UCSD-AML1 (cell line): Measurements from ENCODE around the gene PSKH1.
"Not testable (repeated sequence)": the region's sequence is repeated elsewhere in the genome, so short reads cannot be mapped to it uniquely, and the experiment has no call there.

Experiments
- DNase-seq: peaks from one replicate; lab custom pipeline; 2025; ENCODE audit not compliant: unreplicated experiment; lab: John Stamatoyannopoulos, UW

Gene PSKH1

DNA sequence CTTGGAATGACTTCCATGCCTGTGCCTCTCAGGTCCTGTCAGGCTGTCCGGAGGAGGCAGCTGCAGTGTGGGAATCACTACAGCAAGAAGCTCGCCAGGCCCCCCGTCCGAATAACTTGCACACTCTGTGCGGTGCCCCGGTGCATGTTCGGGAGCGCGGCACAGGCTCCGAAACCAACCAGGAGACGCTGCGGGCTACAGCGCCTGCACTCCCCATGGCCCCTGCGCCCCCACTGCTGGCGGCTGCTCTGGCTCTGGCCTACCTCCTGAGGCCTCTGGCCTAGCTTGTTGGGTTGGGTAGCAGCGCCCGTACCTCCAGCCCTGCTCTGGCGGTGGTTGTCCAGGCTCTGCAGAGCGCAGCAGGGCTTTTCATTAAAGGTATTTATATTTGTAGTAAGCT, 7.1 kb upstream of the PSKH1 start:
- no peak for DNase-seq

DNA sequence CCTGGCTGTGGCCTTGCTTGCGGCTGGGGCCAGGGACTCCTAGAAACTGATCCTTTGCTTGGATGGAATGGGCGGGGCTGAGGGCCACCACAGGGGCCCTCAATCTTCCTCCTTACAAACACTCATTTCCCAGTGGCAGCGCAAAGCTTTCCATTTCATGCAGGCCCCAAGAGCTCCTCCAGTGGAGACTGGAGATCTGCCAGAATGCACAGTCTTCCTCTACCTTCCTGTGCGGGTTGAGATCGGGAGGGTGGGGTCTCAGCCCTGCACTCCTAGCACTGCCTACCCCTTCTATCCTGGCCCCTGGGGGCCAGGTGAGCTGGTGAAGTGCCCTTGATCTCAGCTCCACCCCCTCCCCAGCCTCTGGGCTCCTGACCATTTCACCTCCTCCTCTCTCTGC, 6.7 kb upstream of the PSKH1 start:
- no peak for DNase-seq

DNA sequence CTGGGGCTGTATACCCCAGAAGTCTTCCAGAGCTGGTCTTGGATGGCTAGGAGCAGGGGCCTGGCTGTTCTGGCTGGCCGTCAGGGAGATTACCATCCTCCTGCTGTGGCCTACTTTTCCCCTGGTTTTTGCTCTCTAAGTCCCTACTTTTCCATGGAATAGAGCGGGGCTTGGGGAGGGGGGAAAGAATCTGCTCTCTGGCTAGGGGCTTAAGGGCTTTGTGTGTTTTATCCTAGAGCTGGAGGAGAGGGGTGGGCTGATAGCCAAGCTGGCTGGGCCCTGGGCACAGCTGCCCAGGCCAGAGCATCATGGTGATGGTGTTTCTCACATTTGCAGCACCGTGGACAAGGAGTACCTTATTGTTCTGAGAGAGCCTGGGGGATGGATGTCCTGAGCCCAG, 4.7 kb upstream of the PSKH1 start:
- no peak for DNase-seq

DNA sequence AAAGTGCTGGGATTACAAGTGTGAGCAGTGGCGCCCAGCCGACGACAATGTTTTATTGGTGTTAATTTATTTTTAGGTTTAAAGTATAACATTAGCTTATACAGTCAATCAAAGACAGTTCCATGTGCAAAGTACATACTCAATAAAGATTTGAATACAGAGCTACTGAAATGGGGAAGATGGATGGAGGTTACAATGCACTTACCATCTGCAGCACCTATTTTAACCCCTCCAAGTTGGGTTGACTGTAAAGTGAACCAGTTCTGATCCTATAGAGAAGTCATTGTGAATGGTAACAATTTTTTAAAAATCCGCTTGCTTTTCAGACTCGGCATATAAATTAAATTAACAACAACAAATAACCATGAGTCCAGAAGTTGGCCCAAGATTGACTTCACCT, 679 bp upstream of the PSKH1 start:
- no peak for DNase-seq

DNA sequence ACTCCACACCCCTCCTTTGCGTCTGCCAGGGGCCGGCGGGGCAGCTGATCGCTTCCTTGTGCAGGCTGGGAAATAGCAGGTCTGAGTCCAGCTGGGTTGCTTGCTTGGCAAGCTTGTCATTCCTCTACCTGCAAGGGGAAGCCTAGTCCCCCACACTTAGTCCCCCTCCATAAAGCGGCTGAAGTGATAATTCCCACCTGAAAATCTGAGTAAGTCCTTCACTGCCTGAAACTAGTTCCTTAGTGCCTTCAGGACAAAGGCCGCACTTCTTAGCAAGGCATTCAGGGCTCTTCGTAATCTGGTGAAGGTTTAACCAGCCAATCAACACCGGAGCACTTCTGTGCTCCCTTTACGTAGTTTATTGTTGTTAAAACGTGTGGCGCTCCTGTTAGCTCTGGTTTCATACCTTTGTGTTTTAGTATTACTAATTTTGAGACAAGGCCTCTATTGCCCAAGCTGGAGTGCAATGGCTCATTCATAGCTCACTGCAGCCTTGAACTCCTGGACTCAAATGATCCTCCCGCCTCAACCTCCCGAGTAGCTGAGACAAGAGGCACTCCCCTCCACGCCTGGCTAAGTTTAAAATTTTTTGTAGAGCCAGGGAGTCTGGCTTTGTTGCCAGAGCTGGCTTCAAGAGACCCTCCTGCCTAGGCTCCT, 817 bp downstream of the PSKH1 start:
- DNase-seq: no peak

DNA sequence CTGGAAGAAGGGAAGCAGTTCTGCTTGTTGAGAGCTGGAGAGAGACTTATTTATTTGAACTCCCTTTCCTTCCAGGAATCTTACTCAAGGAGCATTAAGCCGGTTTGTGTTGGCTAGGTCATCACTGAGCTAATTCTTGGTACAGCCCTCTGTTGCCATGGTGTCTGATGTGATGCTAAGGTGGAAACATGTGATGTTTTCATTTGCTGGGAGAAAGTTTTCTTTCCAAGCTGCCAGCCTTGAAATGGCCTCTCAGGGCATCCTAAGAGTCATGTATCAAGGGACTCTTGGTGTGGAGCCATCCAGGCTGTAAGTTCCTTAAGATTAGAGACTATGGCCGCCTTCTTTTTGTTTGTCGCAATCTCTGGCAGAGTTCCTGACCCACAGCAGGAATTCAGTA, 4.2 kb downstream of the PSKH1 start:
- no peak for DNase-seq

DNA sequence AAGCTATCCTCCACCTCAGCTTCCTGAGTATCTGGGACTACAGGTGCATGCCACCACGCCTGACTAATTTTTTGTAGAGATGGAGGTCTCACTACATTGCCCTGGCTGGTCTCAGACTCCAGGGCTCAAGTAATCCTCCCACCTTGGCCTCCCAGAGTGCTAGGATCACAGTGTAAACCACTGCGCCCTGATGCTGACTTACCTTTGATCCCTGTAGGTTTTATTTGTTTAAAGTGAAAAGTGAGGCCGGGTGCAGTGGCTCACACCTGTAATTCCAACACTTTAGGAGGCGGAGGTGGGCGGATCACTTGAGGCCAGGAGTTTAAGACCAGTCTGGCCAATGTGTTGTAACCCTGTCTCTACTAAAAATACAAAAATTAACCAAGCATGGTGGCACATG, 8.7 kb downstream of the PSKH1 start:
- DNase-seq: no peak

DNA sequence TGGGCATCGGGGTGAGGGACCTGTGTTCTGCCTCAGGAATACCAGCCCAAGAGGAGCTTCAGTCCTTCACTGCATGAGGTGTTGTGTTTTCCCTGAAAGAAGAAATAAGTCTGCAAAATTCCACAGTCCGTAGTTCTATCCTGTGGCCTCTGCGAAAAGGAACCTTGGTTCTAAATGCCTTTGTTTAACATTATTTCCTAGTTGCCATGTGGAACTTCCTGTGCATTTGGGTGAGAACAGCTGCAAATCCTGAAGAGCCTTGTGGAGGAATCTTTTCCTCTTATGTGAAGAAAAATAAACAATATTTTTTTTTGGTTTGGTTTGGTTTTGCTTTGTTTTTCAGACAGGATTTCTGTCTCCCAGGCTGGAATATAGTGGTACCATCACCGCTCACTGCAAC, 9.8 kb downstream of the PSKH1 start:
- no peak for DNase-seq

DNA sequence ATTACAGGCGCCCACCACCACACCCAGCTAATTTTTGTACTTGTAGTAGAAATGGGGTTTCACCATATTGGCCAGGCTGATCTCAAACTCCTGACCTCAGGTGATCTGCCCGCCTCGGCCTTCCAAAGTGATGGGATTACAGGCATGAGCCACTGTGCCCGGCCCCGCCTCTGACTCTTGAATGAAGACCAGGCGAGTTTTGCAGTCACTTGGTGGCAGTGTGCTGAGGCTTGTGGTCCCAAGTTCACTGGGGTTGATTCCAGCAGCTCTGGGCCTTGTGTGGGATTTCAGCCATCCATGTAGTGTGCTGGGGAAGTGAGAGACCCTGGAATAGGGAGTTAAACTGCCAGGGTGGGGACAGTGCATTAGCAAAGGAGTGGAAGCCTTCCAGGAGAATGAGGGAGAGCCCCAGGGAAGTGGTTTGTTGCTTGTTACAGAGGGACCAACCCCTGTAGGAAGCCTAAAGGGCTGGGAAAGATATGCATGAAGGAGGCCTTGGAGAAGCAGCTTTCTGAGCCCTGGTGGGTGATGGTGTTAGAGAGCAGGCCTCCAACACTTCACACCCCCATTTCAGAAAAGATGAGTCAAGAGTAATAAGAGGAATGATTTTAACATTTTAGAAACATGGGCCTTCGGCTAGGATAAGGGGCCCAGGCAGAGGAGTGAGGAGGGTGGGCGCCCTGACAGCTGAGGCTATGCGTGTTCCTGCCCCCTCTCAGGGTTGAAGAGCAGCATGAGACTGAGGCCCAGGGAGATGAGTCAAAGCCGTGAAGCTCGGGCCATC, 14.5 kb downstream of the PSKH1 start:
- no peak for DNase-seq

DNA sequence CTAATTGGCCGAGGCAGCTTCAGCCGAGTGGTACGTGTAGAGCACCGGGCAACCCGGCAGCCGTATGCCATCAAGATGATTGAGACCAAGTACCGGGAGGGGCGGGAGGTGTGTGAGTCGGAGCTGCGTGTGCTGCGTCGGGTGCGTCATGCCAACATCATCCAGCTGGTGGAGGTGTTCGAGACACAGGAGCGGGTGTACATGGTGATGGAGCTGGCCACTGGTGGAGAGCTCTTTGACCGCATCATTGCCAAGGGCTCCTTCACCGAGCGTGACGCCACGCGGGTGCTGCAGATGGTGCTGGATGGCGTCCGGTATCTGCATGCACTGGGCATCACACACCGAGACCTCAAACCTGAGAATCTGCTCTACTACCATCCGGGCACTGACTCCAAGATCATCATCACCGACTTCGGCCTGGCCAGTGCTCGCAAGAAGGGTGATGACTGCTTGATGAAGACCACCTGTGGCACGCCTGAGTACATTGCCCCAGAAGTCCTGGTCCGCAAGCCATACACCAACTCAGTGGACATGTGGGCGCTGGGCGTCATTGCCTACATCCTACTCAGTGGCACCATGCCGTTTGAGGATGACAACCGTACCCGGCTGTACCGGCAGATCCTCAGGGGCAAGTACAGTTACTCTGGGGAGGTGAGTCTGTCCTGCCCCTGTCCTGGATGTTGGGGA, 16.1 kb downstream of the PSKH1 start:
- DNase-seq: no peak

DNA sequence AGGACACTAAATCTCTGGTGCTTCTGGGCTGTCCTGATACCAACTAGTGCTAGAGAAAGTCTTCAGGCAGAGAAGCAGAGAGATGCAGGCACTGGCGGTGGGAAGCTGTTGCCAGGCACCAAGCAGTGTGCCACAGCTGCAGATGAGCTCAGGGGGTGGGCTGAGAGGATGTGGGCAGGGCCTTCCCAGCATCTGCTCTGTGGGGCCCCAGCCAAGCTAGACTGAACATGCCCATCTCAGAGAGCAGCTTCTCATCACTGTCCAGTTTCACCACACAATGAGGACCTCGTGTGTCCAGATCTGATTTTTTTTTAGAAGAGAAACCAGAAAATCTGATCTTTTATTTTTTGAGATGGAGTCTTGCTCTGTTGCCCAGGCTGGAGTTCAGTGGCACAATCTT, 17.1 kb downstream of the PSKH1 start:
- DNase-seq: no peak

DNA sequence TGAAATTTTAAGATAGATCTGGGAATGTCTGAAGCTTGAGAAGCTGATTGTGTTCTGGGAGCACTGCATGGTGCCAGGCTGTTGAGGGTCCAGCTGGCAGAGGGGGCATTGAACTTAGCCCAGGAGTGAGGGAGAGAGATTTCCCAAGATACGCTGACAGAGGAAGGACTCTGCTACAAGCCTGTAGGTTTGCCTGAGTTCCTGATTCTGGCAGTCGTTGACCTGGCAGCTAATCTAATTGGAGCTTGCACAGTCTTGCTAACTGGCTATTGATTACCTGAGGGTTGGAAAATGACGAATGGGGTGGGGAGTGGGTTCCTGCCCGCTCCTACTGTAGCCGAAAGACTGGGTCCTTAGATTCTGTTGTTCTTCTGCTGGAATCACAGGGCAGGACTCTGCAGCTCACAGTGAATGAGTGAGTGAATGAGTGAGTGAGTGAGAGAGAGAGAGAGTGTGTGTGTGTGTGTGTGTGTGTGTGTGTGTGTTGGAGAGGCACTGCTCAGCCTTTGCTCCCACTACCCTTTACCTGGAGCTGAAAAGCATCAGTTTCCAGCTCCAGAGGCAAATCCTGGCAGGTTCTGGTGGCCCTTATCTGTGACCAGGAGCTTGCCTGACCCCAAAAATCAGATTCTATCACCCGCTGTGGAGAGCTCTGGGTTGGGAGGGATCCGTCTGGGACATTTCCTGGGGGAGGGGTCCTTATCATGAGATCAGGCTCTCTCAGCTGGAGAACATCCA, 21.9 kb downstream of the PSKH1 start:
- no peak for DNase-seq

DNA sequence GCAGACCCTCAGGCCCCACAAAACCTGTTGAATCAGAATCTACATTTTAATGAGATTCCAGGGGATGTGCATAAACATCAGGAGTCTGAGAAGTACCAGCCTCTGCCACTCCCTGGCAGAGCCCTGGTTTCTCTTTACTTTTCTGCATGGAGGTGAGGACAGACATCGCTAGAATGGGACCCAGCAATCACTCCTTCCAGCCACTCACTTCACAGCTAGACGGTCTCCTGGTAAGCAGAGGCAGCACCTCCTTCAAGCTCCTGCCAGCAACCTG, 22.4 kb downstream of the PSKH1 start:
- not testable (repeated sequence) for DNase-seq

DNA sequence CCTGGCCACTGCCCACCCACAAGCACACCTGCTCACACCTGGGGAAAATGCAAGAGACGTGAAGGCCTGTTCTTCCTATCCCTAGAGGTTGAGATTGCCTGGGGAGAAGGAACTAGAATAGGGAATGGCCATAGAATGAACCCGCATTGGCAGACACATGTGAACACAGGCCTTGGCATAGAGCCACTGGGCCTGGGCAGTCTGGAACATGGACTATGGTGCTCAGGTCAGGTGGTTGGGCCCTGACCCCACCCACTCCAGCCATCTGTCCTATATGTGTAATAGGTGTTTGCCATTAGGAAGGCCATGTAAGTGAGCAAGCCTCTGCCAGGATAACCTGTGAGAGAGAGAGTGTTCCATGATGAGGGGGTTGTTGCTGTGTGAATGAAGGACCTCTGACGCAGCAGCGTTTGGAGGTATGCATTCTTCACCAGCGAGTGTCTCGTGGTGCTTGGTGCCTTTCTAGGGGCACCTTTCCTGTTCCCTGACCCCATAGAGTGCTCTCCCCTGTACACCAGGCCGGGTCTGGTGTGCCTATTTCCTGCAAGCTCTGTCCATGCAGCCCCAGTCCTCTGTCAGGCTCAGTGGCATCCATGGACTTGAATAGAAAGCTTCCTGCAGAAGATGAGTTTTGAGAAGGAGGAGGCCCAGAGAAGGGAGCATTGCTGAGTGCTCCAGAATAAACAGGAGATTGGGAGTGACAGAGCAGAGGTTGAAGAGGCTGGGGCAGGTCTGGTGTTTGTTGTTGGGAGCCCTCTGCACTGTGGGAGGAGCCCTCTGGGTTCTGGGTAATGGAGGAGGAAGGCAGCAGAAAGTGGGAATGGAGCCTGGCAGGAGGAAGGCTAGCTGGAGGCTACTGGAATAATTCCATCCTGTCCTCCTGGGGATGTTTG, 23.0 kb downstream of the PSKH1 start:
- DNase-seq: no peak

DNA sequence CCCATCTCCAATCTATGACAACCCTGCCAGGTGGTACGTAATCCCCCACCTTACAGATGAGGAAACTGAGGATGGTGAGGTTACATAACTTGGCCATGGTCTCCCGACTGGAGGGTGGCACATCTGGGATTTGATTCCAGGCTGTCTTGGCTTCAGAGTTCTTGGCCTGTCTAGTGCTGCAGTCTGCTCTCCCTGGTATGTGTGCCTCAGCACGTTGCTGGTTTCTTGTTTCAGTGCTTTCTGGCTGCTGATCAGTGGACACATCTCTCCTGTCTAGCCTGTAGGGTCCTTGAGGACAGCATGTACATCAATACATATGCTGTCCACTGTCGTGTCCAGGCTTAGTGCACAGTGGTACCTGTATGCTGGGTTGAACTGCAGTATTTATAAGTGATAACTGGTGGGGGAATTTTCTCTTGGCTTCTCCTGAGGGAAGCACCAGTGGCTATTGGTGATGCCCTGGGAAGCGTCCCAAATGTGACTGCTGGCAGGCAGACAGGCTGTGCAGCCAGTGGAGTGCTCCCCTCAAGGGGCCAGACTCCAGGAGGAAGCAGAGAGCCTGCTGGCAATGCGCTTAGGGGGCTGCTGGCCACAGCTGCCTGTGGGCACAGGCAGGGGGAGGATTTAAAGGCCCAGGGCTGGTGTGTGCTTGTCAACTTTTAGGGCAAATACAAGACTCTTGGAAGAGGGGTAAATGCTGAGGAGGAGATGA, 24.2 kb downstream of the PSKH1 start:
- no peak for DNase-seq

DNA sequence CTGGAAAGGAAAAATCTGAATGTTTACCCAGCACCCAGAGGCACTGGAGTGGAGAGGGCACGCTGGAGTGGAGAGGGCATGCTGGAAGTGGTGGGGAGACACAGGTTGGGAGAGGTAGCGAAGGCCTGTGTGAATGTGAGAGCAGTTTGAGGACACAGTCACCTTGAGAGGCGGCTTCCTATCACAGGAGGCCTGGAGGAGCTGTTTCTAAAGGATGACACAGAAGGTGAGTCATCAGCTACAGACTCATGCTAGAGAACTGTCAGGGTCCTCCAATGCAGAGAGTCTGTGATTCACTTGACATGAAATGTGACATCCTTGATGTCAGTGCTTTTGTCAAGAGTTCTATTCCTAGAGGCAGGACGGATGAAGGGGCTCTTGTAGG, 24.8 kb downstream of the PSKH1 start:
- DNase-seq: no peak

DNA sequence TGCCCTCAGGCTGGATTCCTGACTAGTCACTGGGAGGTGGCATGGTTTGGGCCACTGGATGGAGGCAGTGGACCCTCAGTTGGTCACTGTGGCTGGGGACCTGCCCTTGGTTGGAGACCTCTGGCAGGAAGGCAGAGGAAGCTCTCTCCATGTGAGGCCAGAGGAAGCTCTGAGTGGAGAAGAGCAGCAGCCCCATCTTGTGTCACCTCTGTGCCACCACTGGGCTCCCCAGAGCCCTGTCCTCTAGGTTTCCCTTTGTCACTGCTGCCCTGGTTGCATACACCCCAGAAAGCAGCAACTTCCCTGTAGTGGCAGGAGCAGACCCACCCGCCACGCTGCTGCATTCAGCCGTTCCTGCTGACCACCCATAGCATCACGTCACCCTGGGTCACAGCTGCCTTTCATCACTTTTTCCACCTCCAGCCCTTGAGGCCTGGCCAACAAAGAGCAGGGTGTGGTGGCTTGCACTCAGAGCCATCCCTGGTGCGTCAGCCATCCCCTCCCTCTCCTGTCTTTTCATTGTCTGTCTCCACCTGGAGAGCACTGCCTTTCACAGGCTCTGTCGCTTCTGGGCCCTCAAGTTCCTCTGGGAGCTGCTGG, 26.7 kb downstream of the PSKH1 start:
- DNase-seq: no peak

DNA sequence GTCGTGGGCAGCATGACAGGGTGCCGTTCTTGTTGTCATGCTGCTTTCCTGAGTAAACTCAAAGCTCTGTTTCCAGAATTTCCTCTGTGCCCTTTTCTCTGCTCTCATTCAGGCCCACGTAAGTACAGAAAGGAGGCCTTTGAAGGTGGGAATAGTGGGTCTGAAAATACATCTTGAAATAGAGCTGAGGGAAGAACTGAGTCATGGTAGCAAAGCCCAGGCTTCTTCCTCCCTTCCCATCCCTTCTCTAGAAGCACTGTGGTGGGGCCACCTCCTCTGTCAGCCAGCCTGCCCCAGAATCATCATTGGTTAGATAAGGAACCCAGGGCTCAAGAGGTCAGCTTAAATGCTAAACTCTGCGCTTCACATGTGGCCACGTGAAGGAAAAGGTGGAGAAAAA, 29.2 kb downstream of the PSKH1 start:
- no peak for DNase-seq

DNA sequence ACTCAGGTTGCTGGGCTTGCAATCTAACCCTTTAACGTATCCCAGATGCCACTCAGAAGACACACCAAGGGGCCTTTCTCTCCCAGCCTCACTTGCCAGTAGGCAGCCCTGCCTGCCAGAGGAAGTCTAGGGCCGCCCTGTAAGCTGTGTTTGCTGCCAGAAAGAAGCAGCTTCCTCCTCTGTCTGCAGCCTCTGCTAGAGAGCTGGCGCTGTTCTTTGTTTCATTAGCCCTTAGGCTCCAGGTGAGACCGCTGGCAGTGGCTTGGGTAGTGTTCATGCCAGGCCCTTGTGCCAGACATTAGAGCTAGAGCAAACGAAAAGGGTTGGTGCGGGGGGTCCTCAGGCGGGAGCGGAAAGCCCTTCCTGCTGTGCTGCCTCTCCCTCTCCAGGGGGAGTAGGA, 29.7 kb downstream of the PSKH1 start:
- no peak for DNase-seq
